ENCODE measurements around the gene HDGFL2.
"Not testable (repeated sequence)": the region's sequence is repeated elsewhere in the genome, so short reads cannot be mapped to it uniquely, and the experiment has no call there.

The HDGFL2 gene

DNA sequence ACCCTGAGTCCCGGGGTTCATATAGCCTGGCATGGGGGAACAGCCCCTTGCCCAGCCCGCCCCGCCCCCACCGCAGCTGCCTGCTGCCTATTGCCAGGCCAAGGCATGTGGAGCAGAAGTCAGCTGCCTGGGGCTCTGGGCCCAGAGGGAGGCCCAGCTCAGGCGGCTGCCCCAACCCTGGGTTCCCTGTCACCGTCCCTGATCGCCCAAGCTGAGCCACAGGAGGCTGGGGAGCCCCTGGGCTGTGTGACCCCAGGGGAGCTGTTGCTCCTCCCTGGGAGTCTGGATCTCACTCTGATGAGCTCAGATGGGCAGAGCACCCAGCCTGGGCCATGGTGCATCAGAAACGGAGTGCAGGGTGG, 44.8 kb downstream of the HDGFL2 start:
- H3K4me1 Mint-ChIP-seq (ENCODE audit: low read depth), result no peaks in the 10 kb centered on the region
- intact Hi-C loops (cut with micrococcal nuclease), result no loop called here
- H3K9me3 Mint-ChIP-seq, result no peaks in the 10 kb centered on the region
- peaks cover 28% of the 10 kb centered on the region for H3K27me3 Mint-ChIP-seq
- no peaks in the 10 kb centered on the region for H3K36me3 Mint-ChIP-seq (ENCODE audit: low read depth)
- no peak overlapping the region for H3K27ac Mint-ChIP-seq
- no peak overlapping the region for H3K4me3 Mint-ChIP-seq

DNA sequence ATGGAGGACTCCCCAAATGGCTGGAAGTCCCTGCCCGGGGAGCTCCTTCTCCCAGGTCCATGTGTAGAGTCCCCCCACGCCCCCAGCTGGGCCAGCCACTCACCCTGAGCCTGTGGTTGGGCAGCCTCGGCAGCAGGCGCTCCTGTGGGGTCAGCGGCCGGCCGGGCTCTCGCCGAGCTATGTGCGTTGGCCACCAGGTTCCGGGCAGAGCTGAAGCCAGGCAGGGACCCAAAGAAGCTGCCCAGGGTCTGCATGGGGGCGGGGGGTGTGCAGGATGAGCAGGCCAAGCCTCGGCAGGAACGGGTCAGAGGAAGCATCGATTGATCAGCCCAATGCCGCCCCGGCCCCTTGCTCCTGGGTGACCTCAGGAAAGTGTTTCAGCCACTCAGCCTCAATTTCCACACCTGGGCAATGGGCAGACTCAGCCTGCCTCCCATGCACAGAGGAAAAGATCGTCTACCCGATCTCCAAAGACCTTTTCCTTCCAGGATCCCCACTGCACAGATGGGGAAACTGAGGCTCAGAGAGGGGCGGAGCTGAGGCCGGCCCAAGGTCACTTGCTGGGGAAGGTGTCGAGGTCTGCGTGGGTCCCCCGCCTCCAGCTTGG, 45.5 kb downstream of the HDGFL2 start:
- H3K36me3 Mint-ChIP-seq (ENCODE audit: low read depth), result no peaks in the 10 kb centered on the region
- H3K27ac Mint-ChIP-seq, result no peak overlapping the region
- H3K4me3 Mint-ChIP-seq, result no peak overlapping the region
- no peaks in the 10 kb centered on the region for H3K4me1 Mint-ChIP-seq (ENCODE audit: low read depth)
- H3K9me3 Mint-ChIP-seq, result no peaks in the 10 kb centered on the region
- H3K27me3 Mint-ChIP-seq, result peaks cover 28% of the 10 kb centered on the region
- intact Hi-C loops (cut with micrococcal nuclease), result no loop called here

DNA sequence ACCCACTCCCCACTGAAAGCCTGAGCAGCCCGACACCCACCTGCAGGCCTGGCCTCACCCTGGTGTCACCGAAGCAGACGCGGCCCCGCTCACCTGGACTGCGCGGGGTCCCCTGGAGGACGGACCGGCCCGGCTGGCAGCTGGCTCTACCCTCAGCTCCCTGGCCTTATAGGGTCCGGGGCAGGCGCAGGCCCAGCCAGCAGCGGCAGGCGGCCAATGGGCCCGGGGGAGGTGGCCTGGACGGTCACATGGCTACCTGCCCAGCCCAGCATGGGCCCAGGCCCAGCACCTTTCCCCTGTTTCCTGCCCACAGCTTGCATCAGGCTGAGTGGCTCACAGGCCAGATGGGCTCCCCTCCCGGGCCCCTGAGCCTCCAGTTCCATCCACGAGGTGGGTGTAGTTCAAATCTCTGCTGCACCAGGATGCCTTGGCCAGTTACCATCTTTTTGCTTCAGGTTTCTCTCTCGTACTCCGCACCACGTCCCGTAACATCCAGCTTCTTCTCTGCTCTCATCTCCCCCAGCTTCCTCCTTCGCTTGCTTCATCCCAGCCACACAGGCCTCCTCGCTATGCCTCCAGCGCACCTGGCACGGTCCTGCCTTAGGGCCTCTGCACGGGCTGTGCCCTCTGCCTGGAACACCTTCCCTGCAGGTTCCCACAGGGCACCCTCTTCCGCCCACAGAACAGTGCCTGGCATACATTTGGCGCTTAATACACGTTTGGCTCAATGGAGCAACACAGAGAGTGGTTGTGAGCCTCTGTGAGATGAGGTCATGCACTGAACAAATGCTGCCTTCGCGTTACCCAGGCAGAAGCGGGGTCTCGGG, 46.5 kb downstream of the HDGFL2 start, which contains the start of gene PLIN4:
PLIN4 (minus strand) TSS at position 142 of the 827 bp plus-strand sequence. CDS start 214 bp downstream, outside the sequence.
- Mint-ChIP-seq H3K9me3 (no peaks in the 10 kb centered on the region), H3K4me3 (no peak within 1 kb of the TSS), H3K36me3 (ENCODE audit: low read depth) (no peaks in the 10 kb centered on the region), H3K27ac (no peak within 1 kb of the TSS), H3K27me3 (peaks cover 24% of the 10 kb centered on the region), H3K4me1 (ENCODE audit: low read depth) (no peaks in the 10 kb centered on the region)
- intact Hi-C loops (cut with micrococcal nuclease), result no loop called here

DNA sequence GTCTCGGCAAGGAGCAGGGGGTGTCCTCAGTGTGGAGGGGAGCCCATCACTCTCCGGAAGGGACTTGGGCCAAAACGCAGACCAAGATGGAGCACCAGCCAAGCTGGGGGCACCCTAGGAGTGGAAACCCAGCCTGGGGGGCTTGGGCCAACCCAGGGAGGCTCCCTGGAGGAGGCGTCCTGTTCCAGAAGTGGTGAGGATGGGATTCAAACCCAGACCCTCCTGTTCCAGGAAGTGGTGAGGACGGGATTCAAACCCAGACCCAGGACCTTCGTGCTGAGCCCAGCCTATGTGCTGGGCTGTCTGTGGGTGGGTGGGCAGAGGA, 47.0 kb downstream of the HDGFL2 start:
- no peaks in the 10 kb centered on the region for H3K36me3 Mint-ChIP-seq (ENCODE audit: low read depth)
- no peak overlapping the region for H3K27ac Mint-ChIP-seq
- H3K9me3 Mint-ChIP-seq, result no peaks in the 10 kb centered on the region
- no peaks in the 10 kb centered on the region for H3K4me1 Mint-ChIP-seq (ENCODE audit: low read depth)
- H3K4me3 Mint-ChIP-seq, result no peak overlapping the region
- H3K27me3 Mint-ChIP-seq, result peaks cover 21% of the 10 kb centered on the region
- intact Hi-C loops (cut with micrococcal nuclease), result no loop called here

DNA sequence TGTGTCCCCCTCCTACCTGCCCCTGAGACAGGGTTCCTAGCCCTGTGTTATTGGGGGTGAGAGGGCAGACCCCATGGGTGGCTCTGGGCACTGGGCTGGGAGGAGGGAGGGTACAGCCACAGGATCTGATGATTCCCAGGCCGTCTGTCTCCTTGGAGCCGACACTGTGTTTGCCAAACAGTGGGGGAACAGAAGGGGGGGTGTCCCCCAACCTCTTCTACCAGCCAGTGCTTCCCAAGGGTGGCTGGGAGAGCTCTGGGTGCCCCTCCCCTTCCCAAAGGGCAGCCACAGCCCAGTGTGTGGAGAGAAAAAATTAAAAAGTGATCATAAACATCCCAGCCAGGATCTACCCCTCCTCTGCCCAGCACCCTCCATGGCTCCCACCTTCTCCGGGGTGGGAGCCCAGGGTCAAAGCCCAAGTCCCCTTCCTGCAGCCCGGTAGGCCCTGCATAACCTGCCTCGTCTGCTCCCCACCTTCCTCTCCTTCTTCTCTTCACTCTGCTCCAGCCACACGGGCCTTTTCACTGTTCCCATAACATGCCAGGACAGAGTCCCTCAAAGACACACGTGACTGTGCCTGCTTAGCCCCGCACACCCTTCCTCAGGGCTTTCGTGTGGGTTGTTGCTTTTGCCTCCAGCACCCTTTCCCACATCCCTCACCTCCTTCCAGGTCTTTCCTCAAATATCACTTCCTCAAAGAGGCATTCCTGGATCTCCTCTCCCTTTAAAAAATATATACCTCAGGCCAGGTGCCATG, 47.6 kb downstream of the HDGFL2 start:
- Mint-ChIP-seq H3K27ac (no peak overlapping the region), H3K36me3 (ENCODE audit: low read depth) (no peaks in the 10 kb centered on the region), H3K9me3 (no peaks in the 10 kb centered on the region), H3K27me3 (peaks cover 21% of the 10 kb centered on the region), H3K4me3 (no peak overlapping the region), H3K4me1 (ENCODE audit: low read depth) (no peaks in the 10 kb centered on the region)
- intact Hi-C loops (cut with micrococcal nuclease), result no loop called here

DNA sequence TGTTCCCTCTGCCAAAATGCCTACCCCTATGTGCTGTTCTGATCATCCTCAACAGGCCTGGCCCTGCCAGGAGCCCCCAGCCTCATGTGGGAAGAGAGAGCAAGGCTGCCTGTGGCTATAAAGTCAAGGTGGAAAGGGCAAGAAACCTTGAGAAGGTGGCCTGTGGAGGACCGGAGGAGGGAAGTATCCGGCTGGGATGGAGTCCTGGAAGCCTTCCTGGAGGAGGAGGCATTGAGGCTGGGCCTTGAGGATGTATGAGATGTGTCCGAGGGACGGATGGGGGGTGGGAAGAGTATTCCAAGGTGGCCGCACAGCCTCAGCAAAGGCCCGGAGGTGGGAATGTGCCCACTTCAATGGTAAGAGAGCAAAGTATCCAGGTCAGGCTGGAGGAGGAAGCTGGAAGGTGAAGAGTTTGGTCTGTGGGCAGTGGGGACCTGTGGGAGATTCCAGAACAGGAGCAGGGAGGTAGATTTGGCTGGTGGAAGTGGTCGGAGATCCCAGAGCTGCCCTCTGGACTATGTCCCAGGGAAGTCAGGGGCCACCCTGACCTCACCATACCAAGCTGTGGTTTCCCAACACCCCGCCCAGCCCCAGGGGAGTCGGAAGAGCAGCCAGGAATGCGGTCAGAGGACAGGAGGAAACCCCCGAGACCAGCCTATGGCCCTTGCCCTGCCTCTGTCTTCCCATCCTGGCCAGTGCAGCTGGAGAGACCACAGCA, 49.2 kb downstream of the HDGFL2 start:
- Mint-ChIP-seq H3K27me3 (peaks cover 19% of the 10 kb centered on the region), H3K27ac (no peak overlapping the region), H3K4me3 (no peak overlapping the region), H3K36me3 (ENCODE audit: low read depth) (no peaks in the 10 kb centered on the region), H3K4me1 (ENCODE audit: low read depth) (peaks cover 5% of the 10 kb centered on the region), H3K9me3 (no peaks in the 10 kb centered on the region)
- intact Hi-C loops (cut with micrococcal nuclease), result no loop called here

DNA sequence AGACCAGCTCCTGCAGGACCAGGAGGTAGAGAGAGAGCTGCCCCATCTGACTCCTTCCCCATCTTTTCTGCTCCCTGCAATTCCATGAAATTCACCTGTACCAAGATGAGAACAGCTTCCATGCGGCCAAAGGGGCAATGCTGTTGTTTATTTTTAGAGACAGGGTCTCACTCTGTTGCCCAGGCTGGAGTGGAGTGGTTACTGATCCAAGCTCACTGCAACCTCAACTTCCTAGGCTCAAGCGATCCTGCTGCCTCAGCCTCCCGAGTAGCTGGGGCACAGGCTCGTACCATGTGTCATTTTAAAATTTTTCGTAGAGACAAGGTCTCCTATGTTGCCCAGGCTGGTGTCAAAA, 49.8 kb downstream of the HDGFL2 start:
- H3K4me3 Mint-ChIP-seq, result no peak overlapping the region
- H3K4me1 Mint-ChIP-seq (ENCODE audit: low read depth), result peaks cover 5% of the 10 kb centered on the region
- no peak overlapping the region for H3K27ac Mint-ChIP-seq
- no peaks in the 10 kb centered on the region for H3K9me3 Mint-ChIP-seq
- intact Hi-C loops (cut with micrococcal nuclease), result no loop called here
- H3K27me3 Mint-ChIP-seq, result peaks cover 17% of the 10 kb centered on the region
- no peaks in the 10 kb centered on the region for H3K36me3 Mint-ChIP-seq (ENCODE audit: low read depth)

DNA sequence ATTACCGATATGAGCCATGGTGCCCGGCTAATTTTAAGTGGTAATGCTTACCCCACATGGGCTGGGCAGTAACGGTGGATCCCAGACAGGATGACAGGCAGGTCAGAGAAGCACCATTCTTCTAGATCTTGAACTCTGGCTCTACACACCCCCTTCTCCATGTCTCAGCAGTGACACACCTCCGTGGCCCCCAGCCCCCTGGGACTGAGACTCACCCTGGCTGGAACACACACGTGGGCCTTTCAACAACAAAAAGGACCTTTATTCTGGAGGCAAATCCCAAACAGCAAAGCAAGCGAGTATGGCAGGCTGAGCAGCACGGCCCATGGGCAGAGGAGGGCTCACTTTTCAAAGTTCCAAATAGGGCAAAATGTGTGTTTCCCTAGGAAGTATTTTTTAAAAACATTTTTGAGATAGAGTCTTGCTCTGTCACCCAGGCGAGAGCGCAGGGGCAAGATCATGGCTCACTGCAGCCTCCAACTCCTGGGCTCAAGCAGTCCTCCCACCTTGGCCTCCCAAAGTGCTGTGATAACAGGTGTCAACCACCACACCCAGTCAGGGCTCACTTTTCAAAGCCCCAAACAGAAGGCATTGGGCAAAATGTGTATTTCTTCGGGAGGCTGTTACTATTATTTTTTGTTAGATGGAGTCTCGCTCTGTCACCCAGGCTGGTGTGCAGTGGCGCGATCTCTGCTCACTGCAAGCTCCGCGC, 50.4 kb downstream of the HDGFL2 start:
- peaks cover 15% of the 10 kb centered on the region for H3K27me3 Mint-ChIP-seq
- H3K4me1 Mint-ChIP-seq (ENCODE audit: low read depth), result peaks cover 5% of the 10 kb centered on the region
- no peaks in the 10 kb centered on the region for H3K36me3 Mint-ChIP-seq (ENCODE audit: low read depth)
- intact Hi-C loops (cut with micrococcal nuclease), result no loop called here
- no peak overlapping the region for H3K4me3 Mint-ChIP-seq
- H3K9me3 Mint-ChIP-seq, result no peaks in the 10 kb centered on the region
- H3K27ac Mint-ChIP-seq, result no peak overlapping the region

DNA sequence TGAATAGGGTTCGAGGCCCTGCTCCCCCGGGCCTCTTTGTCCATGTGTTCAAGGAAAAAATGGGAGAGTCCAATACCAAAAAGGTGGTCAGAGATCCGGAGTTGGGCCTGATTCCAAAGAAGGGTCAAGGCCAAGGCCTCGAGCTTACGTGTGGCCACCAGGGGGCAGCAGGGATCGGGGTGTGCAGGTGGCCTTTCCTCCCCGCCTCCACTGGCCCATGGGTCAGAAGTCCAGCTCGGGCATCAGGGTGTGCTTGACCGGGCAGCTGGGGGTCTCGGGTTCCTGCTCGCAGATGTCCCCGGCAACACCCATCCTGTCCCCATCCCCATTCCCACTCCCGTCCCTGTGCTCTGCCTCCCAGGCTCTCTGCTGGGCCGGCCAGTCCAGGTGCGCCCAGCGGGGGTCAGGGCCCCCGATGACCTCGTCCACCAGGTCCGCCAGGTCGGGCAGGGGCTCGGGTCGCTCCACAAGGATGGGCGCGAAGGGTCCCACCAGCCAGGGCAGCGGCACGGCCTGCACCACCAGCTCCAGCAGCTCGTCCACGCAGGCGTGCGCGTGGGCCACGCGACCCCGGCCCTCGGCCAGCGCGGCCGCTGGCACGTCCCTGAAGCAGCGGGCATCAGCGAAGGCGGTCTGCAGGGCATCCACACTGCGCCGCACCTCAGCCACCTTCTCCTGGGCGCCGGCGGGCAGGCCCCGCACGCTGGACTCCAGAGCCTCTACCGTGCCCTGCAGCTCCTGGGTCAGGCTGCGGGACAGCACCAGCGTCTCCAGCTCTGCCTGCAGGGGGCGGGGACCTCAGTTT, 51.4 kb downstream of the HDGFL2 start:
- H3K27ac Mint-ChIP-seq, result no peak overlapping the region
- peaks cover 14% of the 10 kb centered on the region for H3K27me3 Mint-ChIP-seq
- H3K9me3 Mint-ChIP-seq, result no peaks in the 10 kb centered on the region
- H3K36me3 Mint-ChIP-seq (ENCODE audit: low read depth), result no peaks in the 10 kb centered on the region
- intact Hi-C loops (cut with micrococcal nuclease), result no loop called here
- no peak overlapping the region for H3K4me3 Mint-ChIP-seq
- H3K4me1 Mint-ChIP-seq (ENCODE audit: low read depth), result peaks cover 5% of the 10 kb centered on the region

DNA sequence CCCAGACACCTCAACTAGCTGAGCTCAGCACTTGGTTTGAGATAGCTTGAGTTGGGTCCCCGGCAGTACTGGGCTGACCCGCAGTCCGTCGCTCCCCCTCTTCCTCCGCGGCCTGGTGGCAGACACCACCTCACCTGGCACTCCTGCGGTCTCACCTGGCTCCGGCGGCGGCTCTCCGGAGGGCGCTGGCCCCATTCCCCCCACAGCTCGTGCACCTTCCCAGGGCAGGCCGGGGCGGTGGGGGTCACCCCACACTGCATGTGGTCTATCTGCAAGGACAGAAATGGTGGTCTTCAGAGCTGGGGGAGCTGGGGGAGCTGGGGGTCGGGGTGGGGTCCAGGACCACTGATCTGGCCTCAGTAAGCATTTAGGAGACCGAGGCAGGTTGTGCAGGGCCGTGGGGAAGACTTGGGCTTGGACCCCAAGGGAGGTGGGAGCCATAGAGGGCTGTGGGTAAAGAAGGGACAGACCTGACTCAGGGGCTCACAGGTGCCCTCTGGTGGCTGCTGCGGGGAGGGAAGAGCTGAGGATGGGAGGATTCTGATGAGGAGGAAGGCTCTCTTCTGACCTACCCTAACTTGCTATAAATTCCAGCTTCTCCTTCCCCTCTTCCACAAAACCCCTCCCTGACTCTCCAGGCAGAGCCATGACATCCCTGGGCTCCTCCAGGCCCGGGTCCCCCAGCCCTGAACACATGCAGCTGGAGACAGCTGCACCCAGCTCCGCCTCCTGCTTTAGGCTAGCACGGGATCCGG, 52.9 kb downstream of the HDGFL2 start:
- H3K4me1 Mint-ChIP-seq (ENCODE audit: low read depth), result peaks cover 5% of the 10 kb centered on the region

DNA sequence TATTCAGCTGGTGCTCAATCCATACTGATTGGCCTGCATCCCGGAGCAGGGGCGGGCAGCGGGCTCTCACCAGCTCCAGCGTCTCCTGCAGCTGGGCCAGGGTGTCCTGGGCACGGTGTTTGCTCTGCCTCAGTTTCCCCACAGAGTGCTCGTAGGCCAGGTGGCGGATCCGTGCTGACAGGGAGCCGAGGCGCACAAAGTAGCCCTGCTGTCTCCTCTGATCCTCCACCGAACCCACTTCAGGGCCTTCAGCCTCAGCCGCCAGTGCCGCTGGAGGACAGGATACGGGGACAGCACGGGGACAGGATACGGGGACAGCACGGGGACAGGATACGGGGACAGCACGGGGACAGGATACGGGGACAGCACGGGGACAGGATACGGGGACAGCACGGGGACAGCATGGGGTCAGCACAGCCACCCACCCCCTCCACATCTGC, 53.5 kb downstream of the HDGFL2 start:
- H3K9me3 Mint-ChIP-seq, result no peaks in the 10 kb centered on the region
- peaks cover 12% of the 10 kb centered on the region for H3K27me3 Mint-ChIP-seq
- no peak overlapping the region for H3K4me3 Mint-ChIP-seq
- H3K4me1 Mint-ChIP-seq (ENCODE audit: low read depth), result peaks cover 5% of the 10 kb centered on the region
- H3K27ac Mint-ChIP-seq, result no peak overlapping the region
- intact Hi-C loops (cut with micrococcal nuclease), result no loop called here
- no peaks in the 10 kb centered on the region for H3K36me3 Mint-ChIP-seq (ENCODE audit: low read depth)

More for the DNA sequence above, 52.9 kb downstream of the HDGFL2 start:
- intact Hi-C loops (cut with micrococcal nuclease), result no loop called here
- Mint-ChIP-seq H3K9me3 (no peaks in the 10 kb centered on the region), H3K27me3 (peaks cover 12% of the 10 kb centered on the region), H3K27ac (no peak overlapping the region), H3K36me3 (ENCODE audit: low read depth) (no peaks in the 10 kb centered on the region), H3K4me3 (no peak overlapping the region)

DNA sequence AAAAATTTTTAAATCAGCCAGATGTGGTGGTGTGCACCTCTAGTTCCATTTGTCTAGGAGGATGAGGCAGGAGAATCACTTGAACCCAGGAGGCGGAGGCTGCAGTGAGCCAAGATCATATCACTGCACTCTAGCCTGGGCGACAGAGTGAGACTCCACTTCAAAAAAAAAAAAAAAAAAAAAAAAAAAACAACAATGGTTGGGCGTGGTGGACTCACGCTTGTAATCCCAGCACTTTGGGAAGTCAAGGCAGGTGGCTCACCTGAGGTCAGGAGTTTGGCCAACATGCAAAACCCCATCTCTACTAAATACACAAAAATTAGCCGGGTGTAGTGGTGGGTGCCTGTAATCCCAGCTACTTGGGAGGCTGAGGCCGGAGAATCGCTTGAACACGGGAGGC, 55.3 kb downstream of the HDGFL2 start:
- H3K36me3 Mint-ChIP-seq (ENCODE audit: low read depth); H3K27ac Mint-ChIP-seq; H3K4me3 Mint-ChIP-seq; intact Hi-C loops (cut with micrococcal nuclease); H3K9me3 Mint-ChIP-seq: not testable (repeated sequence)
- H3K4me1 Mint-ChIP-seq (ENCODE audit: low read depth), result peaks cover 14% of the 10 kb centered on the region
- H3K27me3 Mint-ChIP-seq, result peaks cover 14% of the 10 kb centered on the region

Measured in dendritic cell treated with granulocyte-macrophage colony-stimulating factor and Interleukin-4, amounts not matched to agents 40 ng/mL and 50 ng/mL, for 4 days (primary cell).